Aorta (tissue), 5 donors: ENCODE data around the gene IPO11. TPM values are rescaled to one million over a fixed set of nuclear protein-coding genes. Genes with fewer than 3 reads are reported as not detected.
"Not testable (repeated sequence)": the region's sequence is repeated elsewhere in the genome, so short reads cannot be mapped to it uniquely, and the experiment has no call there.

Experiments
- ATAC-seq: fragments of 200-7000 bp; cut with Tn5 transposase; one replicate; pipeline ENCODE4 v1.9.1; 2022; ENCODE audit warnings: moderate library complexity; ENCODE audit not compliant: low FRiP score
- DNase-seq, 2 donors: peaks; one replicate each; pipeline ENCODE4 v3.0.0-alpha.2; 2020
- H3K27ac ChIP-seq, 2 donors: one replicate each; pipeline ENCODE4 v1.5.1; 2013; ENCODE audit warnings: low read length in 2 of 2, mild to moderate bottlenecking in 2 of 2, moderate library complexity in 2 of 2, control low read depth in 1 of 2, inconsistent platforms in 1 of 2, low read depth in 1 of 2
- H3K27me3 ChIP-seq, 2 donors: one replicate each; pipeline ENCODE4 v1.6.1; 2013; ENCODE audit warnings: control low read depth in 1 of 2, low read length in 1 of 2, mild to moderate bottlenecking in 1 of 2, moderate library complexity in 1 of 2; ENCODE audit not compliant: insufficient read depth in 2 of 2, control insufficient read depth in 1 of 2
- H3K36me3 ChIP-seq, 2 donors: one replicate each; pipeline ENCODE4 v1.6.1; 2013; ENCODE audit warnings: control low read depth in 1 of 2, low read length in 1 of 2, mild to moderate bottlenecking in 1 of 2; ENCODE audit not compliant: insufficient read depth in 2 of 2, control insufficient read depth in 1 of 2
- H3K4me1 ChIP-seq, 2 donors: one replicate each; pipeline ENCODE4 v1.6.1; 2013; ENCODE audit warnings: low read length in 2 of 2, control low read depth in 1 of 2, mild to moderate bottlenecking in 1 of 2, moderate library complexity in 1 of 2; ENCODE audit not compliant: insufficient read depth in 2 of 2, control insufficient read depth in 1 of 2
- H3K4me3 ChIP-seq, 2 donors: one replicate each; pipeline ENCODE4 v1.5.1; 2013; ENCODE audit warnings: low read length in 2 of 2, control low read depth in 1 of 2, mild to moderate bottlenecking in 1 of 2
- H3K9me3 ChIP-seq: one replicate; pipeline ENCODE4 v1.6.1; 2013; ENCODE audit warnings: mild to moderate bottlenecking, low read length; ENCODE audit not compliant: control insufficient read depth
- WGBS, 2 donors: extraction: QIAGEN DNeasy Blood & Tissue Kit; methylation state at CpG; one replicate each; pipeline ENCODE4 v1.1.7; 2013; 5-methylcytosine and 5-hydroxymethylcytosine counted together
- intact Hi-C, 2 donors: fragments of 100-400 bp; cut with DNase I; formaldehyde crosslinking; loops; one replicate each; pipeline versions ENCODE4 v1.14.2 to v1.15.0; 2022
- polyA plus RNA-seq, 2 donors: library from polyadenylated mRNA; stranded (reverse); fragments of 200-250 nt; gene quantifications; one replicate each; pipeline ENCODE4 v1.2.3, GENCODE V29; 2013
- total RNA-seq, 2 donors: library from RNA; stranded (reverse); fragmentation: NEBNext Ultra II Directional; extraction: Animal tissue kit (Norgen Biotek cat#: 25700); gene quantifications; one replicate each; pipeline ENCODE4 v1.2.1, GENCODE V29; 2021
- donor health status: healthy with polysubstance abuse.
- donor health status: Bipolar disorder and iron deficiency.
- donor health status: DM: no; HTN: no; CAD: no.
- donor health status: DM: no; HTN: no; CAD: no.
- donor health status: DM: yes; HTN: yes; CAD: no.

The IPO11 gene
- total and polyA plus RNA-seq, 4 donors = 5.0 to 41.2 (median 16.0) TPM

DNA sequence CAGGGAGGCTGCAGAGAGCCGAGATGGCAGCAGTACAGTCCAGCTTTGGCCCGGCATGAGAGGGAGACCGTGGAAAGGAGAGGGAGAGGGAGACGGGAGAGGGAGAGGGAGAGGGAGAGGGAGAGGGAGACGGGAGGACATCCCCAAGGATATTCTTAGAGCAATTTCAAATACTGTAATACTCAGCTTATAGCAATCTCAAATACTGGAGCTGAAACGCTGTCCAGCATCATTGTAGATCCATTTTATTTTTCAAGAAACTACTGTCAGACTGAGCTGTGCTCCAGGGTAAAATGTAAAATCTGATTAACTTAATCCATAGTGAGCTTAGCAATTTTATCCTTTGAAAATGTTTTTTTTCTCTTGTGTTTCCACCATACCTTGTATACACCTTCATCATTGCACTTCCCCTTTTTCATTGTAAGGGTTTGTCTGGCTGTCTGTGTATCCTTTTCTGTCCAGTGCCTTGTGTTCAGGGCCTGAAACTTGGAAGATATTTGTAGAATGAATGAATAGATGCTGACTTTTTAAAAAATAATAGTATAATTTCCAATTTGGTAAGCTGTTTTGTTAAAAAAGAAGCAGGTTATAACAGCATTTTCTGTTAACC lies 102.1 kb downstream of the IPO11 start:
- ATAC-seq = no peak
- no peak overlapping the region for H3K4me3 ChIP-seq
- WGBS, 2 donors = 8 to 20% methylated on average over 2 to 6 of the region's 6 CpGs

DNA sequence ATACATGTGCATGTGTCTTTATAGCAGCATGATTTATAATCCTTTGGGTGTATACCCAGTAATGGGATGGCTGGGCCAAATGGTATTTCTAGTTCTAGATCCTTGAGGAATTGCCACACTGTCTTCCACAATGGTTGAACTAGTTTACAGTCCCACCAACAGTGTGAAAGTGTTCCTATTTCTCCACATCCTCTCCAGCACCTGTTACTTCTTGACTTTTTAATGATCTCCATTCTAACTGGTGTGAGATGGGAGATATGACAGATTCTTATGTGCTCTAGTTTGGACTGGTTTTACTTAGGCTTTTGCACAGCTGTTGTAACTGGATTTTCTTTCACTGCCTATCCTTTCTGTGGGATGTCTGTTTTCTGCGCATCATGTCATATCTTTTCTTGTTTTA lies 108.2 kb downstream of the IPO11 start:
- H3K9me3 ChIP-seq, H3K27ac ChIP-seq, H3K27me3 ChIP-seq, H3K36me3 ChIP-seq, ATAC-seq, H3K4me1 ChIP-seq, intact Hi-C loops, H3K4me3 ChIP-seq, DNase-seq: not testable (repeated sequence)
- WGBS, 2 donors = 92 to 97% methylated on average over 1 of the region's 1 CpG

More for the DNA sequence above, 102.1 kb downstream of the IPO11 start:
- no peak for DNase-seq
- Histone ChIP-seq H3K4me1 (peaks cover 0 to 2% of the 10 kb centered on the region in 2 donors), H3K27me3 (no peaks in the 10 kb centered on the region), H3K27ac (no peak overlapping the region), H3K9me3 (no peaks in the 10 kb centered on the region), H3K36me3 (no peaks in the 10 kb centered on the region)
- intact Hi-C loops = no loop called here

DNA sequence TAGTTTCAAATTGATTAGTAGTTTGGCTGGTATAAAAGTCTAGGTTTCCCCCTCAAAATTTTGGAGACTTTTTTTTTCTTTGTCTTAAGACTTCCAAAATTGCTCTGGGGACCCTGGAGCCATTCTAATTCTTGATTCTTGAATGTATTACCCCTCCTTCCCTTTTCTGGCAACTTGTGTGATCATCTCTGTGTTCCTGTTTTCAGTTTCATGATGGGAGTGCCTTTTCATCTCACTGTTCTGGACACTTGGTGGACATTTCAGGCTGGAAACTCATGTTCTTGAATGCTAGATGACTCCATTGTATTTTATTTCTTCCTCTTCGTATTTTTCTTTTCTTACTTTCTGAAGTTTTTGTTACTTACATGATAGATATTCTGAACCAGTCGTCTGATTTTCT lies 108.8 kb downstream of the IPO11 start:
- no peaks in the 10 kb centered on the region for H3K9me3 ChIP-seq
- H3K27ac ChIP-seq = no peak overlapping the region
- intact Hi-C loops = no loop called here
- no peak for DNase-seq
- 47 to 54% methylated on average over 2 of the region's 2 CpGs for WGBS, 2 donors
- ATAC-seq = no peak
- peaks cover 0 to 3% of the 10 kb centered on the region in 2 donors for H3K36me3 ChIP-seq
- no peaks in the 10 kb centered on the region for H3K4me1 ChIP-seq
- no peak overlapping the region for H3K4me3 ChIP-seq
- no peaks in the 10 kb centered on the region for H3K27me3 ChIP-seq

DNA sequence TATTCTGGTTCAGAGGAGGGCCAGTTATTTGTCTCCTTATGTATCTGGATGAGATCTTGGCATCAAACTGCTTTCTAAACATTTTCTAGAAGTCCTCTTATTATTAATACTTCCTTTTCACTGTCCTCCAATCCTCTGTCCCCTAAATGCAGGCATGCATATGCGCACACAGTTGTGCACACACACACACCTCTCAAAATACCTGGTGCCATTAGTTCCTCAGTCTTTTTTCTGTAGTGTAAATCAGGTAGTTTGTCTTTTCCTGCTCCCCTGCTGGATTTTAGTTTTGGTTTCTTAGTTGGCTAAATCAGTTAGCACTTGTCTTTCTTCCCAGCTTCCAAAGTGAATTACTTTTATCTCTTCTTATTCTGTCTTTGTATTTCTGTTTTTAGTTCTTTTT lies 110.2 kb downstream of the IPO11 start:
- ATAC-seq (no peak), DNase-seq (no peak)
- no peak overlapping the region for H3K27ac ChIP-seq
- WGBS, 2 donors = 96% methylated on average over 1 of the region's 1 CpG
- intact Hi-C loops = no loop called here
- no peaks in the 10 kb centered on the region for H3K9me3 ChIP-seq
- no peaks in the 10 kb centered on the region for H3K27me3 ChIP-seq
- H3K4me3 ChIP-seq = no peak overlapping the region
- peaks cover 0 to 3% of the 10 kb centered on the region in 2 donors for H3K36me3 ChIP-seq
- H3K4me1 ChIP-seq = no peaks in the 10 kb centered on the region

DNA sequence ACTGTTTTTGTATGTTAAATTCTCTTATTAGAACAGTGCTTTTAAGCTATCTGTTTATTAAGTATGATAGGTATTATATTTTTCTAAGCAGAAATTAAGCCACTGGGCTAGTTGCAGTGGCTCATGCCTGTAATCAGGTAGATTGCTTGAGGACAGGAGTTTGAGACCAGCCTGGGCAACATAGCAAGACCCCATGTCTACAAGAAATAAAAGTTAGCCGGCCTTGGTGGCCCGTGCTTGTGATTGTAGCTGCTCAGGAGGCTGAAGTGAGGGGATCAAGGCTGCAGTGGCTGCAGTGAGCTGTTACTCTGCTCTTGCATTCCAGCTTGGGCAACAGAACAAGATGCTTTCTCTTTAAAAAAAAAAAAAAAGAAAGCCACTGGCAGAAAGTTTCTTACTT lies 121.0 kb downstream of the IPO11 start:
- intact Hi-C loops = no loop called here
- no peak for ATAC-seq

DNA sequence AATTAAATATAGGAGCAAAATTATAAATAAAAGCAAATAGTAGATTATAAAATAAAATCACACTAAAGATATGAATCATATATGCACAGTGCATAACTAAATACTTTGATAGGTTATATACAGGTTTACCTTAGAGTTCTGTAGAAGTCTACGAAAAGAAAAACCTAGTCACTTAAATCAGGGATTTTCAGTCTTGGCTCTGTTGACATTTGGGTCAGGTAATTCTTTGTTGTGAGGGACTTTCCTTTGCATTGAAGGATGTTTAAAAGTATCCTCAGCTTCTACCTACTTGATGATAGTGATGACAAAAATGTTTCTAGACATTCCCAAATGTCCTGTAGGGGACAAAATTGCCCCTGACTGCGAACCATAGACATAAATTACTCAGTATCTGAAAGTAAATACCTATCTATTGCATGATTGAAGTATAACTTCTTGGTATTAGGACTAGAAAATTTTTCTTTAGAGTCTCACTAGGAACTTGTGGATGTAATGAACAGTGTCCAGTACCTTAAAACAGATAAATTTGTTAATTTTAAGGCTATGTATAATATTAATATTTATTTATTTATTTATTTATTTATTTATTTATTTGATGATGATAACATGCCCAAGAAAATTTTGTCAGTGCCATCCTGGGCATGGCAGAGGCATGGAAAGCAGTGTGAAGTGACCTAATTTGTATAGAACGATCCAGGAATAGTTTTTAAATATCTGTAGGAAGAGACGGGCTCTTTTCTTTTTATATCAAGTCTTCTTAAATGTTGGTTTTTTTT lies 122.1 kb downstream of the IPO11 start:
- no peaks in the 10 kb centered on the region for H3K4me1 ChIP-seq
- peaks cover 0 to 2% of the 10 kb centered on the region in 2 donors for H3K36me3 ChIP-seq
- 61 to 95% methylated on average over 4 of the region's 4 CpGs for WGBS, 2 donors
- no peaks in the 10 kb centered on the region for H3K27me3 ChIP-seq
- intact Hi-C loops = no loop called here
- H3K9me3 ChIP-seq = no peaks in the 10 kb centered on the region
- no peak overlapping the region for H3K4me3 ChIP-seq
- no peak for ATAC-seq
- DNase-seq = no peak
- no peak overlapping the region for H3K27ac ChIP-seq

More for the DNA sequence above, 121.0 kb downstream of the IPO11 start:
- no peaks in the 10 kb centered on the region for H3K9me3 ChIP-seq
- peaks cover 0 to 1% of the 10 kb centered on the region in 2 donors for H3K36me3 ChIP-seq
- no peak for DNase-seq
- H3K27me3 ChIP-seq = no peaks in the 10 kb centered on the region
- 73 to 89% methylated on average over 2 of the region's 2 CpGs for WGBS, 2 donors
- H3K27ac ChIP-seq = no peak overlapping the region
- no peak overlapping the region for H3K4me3 ChIP-seq
- H3K4me1 ChIP-seq = no peaks in the 10 kb centered on the region

DNA sequence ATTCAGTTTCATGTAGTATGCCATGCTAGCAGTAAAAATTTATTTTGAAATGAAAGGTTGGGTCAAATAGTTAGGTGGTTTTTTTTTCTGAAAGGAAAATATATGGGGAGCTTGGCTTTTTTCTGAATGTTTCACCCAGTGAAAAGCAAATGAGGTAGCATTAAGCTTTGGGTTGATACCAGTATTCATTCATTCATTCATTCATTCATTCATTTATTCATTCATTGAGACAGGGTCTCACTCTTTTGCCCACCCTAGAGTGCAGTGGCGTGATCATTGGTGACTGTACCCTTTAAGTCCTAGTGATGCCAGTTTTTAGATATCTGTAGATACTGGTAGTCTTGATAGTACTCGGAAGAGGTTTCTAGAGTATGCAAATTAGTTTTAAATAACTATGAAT lies 123.7 kb downstream of the IPO11 start:
- H3K9me3 ChIP-seq = no peaks in the 10 kb centered on the region
- intact Hi-C loops = no loop called here
- ATAC-seq (no peak), DNase-seq (no peak)
- 95 to 98% methylated on average over 2 of the region's 2 CpGs for WGBS, 2 donors
- H3K4me3 ChIP-seq = no peak overlapping the region
- H3K36me3 ChIP-seq = peaks cover 0 to 2% of the 10 kb centered on the region in 2 donors
- no peak overlapping the region for H3K27ac ChIP-seq
- H3K27me3 ChIP-seq = no peaks in the 10 kb centered on the region
- no peaks in the 10 kb centered on the region for H3K4me1 ChIP-seq

DNA sequence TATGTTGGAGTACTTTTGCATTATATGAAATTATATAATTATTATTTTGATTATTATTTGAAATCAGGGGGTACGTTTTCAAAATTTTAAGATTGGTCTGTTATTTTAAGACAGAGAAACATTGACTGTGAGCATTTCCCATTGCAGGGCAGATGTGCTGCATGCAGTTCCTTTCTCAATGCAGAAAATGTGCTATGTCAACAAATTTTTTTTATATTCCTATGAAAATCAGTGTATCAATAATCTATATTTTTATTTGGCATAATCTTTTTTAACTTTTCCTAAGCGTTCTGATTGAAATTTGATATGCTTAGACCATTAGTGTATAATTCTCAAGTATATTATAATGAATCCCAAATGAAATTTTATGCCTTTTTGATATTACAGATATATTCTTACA lies 124.2 kb downstream of the IPO11 start:
- intact Hi-C loops = no loop called here
- Histone ChIP-seq H3K4me3 (no peak overlapping the region), H3K27me3 (no peaks in the 10 kb centered on the region), H3K36me3 (peaks cover 0 to 2% of the 10 kb centered on the region in 2 donors), H3K4me1 (no peaks in the 10 kb centered on the region), H3K27ac (no peak overlapping the region), H3K9me3 (no peaks in the 10 kb centered on the region)
- WGBS, 2 donors = 91 to 94% methylated on average over 2 of the region's 2 CpGs
- DNase-seq = no peak
- ATAC-seq = no peak
